ENCODE measurements around the gene NVL. TPM values are rescaled to one million over a fixed set of nuclear protein-coding genes. Genes with fewer than 3 reads are reported as not detected.

NVL gene
- total RNA-seq, 2 donors from 2014 or later, result 29.5 to 40.3 TPM

GRCh38 chr1:224182866-224183590 is 146.9 kb downstream of the NVL start, which contains the start of gene DEGS1:
TSS of gene DEGS1 (plus strand) at chr1:224183240. CDS start at chr1:224183337, 97 bp downstream.
- ATAC-seq, result peak; percentile 94
- DNase-seq, result peak; percentile 81 to 85
- intact Hi-C loops (cut with DNase I, micrococcal nuclease), result no loop called here

GRCh38 chr1:224182057-224182865 is 147.7 kb downstream of the NVL start:
- DNase-seq (peak in 1 of 2 donors; percentile 41), ATAC-seq (peak; percentile 43)
- intact Hi-C loops (cut with DNase I, micrococcal nuclease), result no loop called here

DNA sequence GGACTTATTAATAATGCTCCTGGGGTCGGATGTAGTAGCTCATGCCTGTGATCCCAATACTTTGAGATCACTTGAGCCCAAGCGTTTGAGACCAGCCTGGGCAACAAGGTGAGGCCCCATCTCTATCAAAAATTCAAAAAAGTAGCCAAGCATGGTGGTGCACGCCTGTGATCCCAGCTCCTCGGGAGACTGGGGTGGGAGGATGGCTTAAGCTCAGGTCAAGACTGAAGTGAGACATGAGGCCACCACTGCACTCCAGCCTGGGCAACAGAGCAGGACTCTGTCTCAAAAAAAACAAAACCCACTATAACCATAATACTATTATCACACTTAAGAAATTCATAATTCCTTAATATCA is 148.5 kb downstream of the NVL start:
- intact Hi-C loops (cut with DNase I, micrococcal nuclease), result no loop called here
- DNase-seq, result no peak
- ATAC-seq, result no peak

DNA sequence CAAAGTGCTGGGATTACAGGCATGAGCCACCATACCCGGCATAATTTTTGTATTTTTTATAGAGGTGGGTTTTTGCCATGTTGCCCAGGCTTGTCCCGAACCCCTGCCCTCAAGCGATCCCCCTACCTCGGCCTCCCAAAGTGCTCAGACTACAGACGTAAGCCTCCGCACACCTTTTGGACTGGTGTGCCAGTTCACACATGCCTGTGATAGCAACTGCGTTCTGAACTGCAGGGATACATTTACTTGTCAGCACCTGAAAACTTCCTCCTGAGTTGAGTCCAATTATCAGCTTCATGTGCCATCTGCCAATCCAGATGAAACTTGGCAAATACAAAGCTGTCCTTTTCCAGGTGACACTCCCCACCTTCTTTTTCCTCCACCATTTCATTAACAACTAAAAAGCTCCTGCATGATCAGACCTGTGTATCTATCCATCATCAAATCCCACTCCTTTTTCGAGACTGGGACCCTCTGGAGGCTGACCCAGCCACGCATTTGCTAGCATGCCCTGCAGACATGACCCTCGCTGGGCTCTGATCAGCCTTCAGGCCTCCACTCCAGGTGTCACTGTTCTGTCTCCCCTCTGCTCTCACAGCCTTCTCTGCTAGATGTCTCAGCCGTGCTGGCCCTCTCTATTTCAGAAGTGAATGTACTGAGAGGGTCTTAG is 149.1 kb downstream of the NVL start:
- intact Hi-C loops (cut with DNase I, micrococcal nuclease), result no loop called here
- ATAC-seq, result no peak
- no peak for DNase-seq

GRCh38 chr1:224178894-224179293 is 151.1 kb downstream of the NVL start:
- ATAC-seq, result no peak
- intact Hi-C loops (cut with DNase I, micrococcal nuclease), result no loop called here

GRCh38 chr1:224177356-224177999 is 152.5 kb downstream of the NVL start:
- DNase-seq (no peak), ATAC-seq (no peak)
- intact Hi-C loops (cut with DNase I, micrococcal nuclease), result no loop called here

More at GRCh38 chr1:224178894-224179293, 151.1 kb downstream of the NVL start:
- no peak for DNase-seq

Small RNAs within 50 kb of the gene (microRNA-seq; reads per million reads assigned to microRNA genes)
- 1.6 to 8.2 reads per million in 2 donors for gene MIR320B2

Other genes starting within 250 kb of the NVL start
- 10 to 100 TPM; 33.2 to 34.0 TPM for gene FBXO28, start 216.1 kb downstream of the NVL start, total RNA-seq
- gene DEGS1, start 146.9 kb downstream of the NVL start, total RNA-seq, result 10 to 100 TPM; 12.8 to 20.9 TPM
- gene CNIH4, start 26.7 kb upstream of the NVL start, total RNA-seq, result 10 to 100 TPM; 28.8 to 60.7 TPM
- 10 to 100 TPM; 62.1 to 64.4 TPM for gene WDR26, start 104.6 kb upstream of the NVL start, total RNA-seq

Measured in left colon (tissue), 2 donors.